HCT116 (cell line): ENCODE results near the gene ANGPT4. TPM values are rescaled to one million over a fixed set of nuclear protein-coding genes. Genes with fewer than 3 reads are reported as not detected.
"Not testable (repeated sequence)": the region's sequence is repeated elsewhere in the genome, so short reads cannot be mapped to it uniquely, and the experiment has no call there.

ENCODE experiments used
- ATAC-seq: fragments of 200-7000 bp; cut with Tn5 transposase; 2 replicates; pipeline ENCODE4 v1.9.1; 2020; ENCODE audit warnings: mild to moderate bottlenecking, moderate library complexity
- BruUV-seq: library from RNA; stranded (reverse); fragments of 400-500 nt; replicated peaks from 2 replicates; lab custom pipeline; 2021; lab: Mats Ljungman, UMichigan
- CTCF ChIA-PET: fragments of 300-600 bp; sonication (Branson Sonifier 250); formaldehyde crosslinking; loops from one replicate; lab custom pipeline; 2021; ENCODE audit warnings: antibody characterized with exemption; lab: Charles Lee
- POLR2A ChIA-PET: fragments of 300-600, 350-600 bp; sonication (Branson Sonifier 250); formaldehyde crosslinking; loops from one replicate; lab custom pipeline; 2021; ENCODE audit warnings: antibody characterized with exemption; lab: Charles Lee
- RAD21 ChIA-PET, 2 experiments: fragments of 300-600 bp; sonication (Branson Sonifier 250); formaldehyde crosslinking; loops; one replicate each; lab custom pipeline; 2023; ENCODE audit warnings: low total read pairs in 2 of 2; ENCODE audit not compliant: uncharacterized antibody in 2 of 2, unreplicated experiment in 2 of 2, low non-redundant PET in 1 of 2; lab: Charles Lee
- DNase-seq: peaks from one replicate; pipeline ENCODE4 v3.0.0-alpha.2; 2010; ENCODE audit warnings: low read depth, low spot score
- H2AFZ ChIP-seq: fragments of 200-600 bp; shearing (Covaris generic), sonication (generic); 2 replicates; pipeline ENCODE4 v1.6.1; 2017; ENCODE audit warnings: low read depth, mixed run types, mixed read lengths, antibody characterized with exemption, low read length; ENCODE audit not compliant: poor library complexity, severe bottlenecking
- H3K27ac ChIP-seq: 2 replicates; pipeline ENCODE4 v1.5.1; 2012; ENCODE audit warnings: low read depth, low read length
- H3K27me3 ChIP-seq: fragments of 200-600 bp; sonication (generic); 2 replicates; pipeline ENCODE4 v1.6.1; 2016; ENCODE audit warnings: mixed run types, low read length, mixed read lengths; ENCODE audit not compliant: insufficient read depth
- H3K36me3 ChIP-seq, 2 experiments: fragments of 200-500 bp in 1 of 2; fragments of 200-600 bp in 1 of 2; sonication (Bioruptor generic) in 1 of 2; sonication (generic) in 1 of 2; 2 replicates each; pipeline versions ENCODE4 v1.5.1 to v1.6.1; 2014 to 2016; ENCODE audit warnings: low read length in 2 of 2, inconsistent platforms in 1 of 2, mixed read lengths in 1 of 2, mixed run types in 1 of 2; ENCODE audit not compliant: insufficient read depth in 2 of 2, control insufficient read depth in 1 of 2
- H3K4me1 ChIP-seq, 2 experiments: fragments of 200-600 bp in 1 of 2; sonication (generic) in 1 of 2; 2 replicates each; pipeline versions ENCODE4 v1.5.1 to v1.6.1; 2012 to 2017; ENCODE audit warnings: low read length in 2 of 2, inconsistent platforms in 1 of 2, mild to moderate bottlenecking in 1 of 2, mixed read lengths in 1 of 2, mixed run types in 1 of 2, moderate library complexity in 1 of 2; ENCODE audit not compliant: insufficient read depth in 2 of 2, control insufficient read depth in 1 of 2
- H3K4me2 ChIP-seq: fragments of 200-600 bp; sonication (generic); 2 replicates; pipeline ENCODE4 v1.6.1; 2017; ENCODE audit warnings: mixed run types, low read length, mixed read lengths
- H3K4me3 ChIP-seq, 2 experiments: fragments of 200-600 bp in 1 of 2; sonication (generic) in 1 of 2; replicated peaks in 1 of 2; 2 replicates each; pipeline ENCODE4 v1.5.1; 2011 to 2016; ENCODE audit warnings: low read length in 2 of 2, control low read depth in 1 of 2, low read depth in 1 of 2, mild to moderate bottlenecking in 1 of 2, mixed read lengths in 1 of 2, mixed run types in 1 of 2
- H3K79me2 ChIP-seq: fragments of 200-600 bp; sonication (generic); 2 replicates; pipeline ENCODE4 v1.6.1; 2017; ENCODE audit warnings: mild to moderate bottlenecking, mixed run types, low read length, moderate library complexity, mixed read lengths; ENCODE audit not compliant: insufficient read depth
- H3K9ac ChIP-seq: fragments of 200-600 bp; sonication (generic); 2 replicates; pipeline ENCODE4 v1.6.1; 2016; ENCODE audit warnings: low read length, mixed read lengths
- H3K9me2 ChIP-seq: fragments of 200-600 bp; sonication (generic), shearing (Covaris generic); 2 replicates; pipeline ENCODE4 v1.6.1; 2017; ENCODE audit warnings: mixed run types, mild to moderate bottlenecking, moderate library complexity; ENCODE audit not compliant: insufficient read depth
- H3K9me3 ChIP-seq, 2 experiments: fragments of 200-500 bp in 1 of 2; fragments of 200-600 bp in 1 of 2; sonication (Bioruptor generic) in 1 of 2; sonication (generic) in 1 of 2; 2 replicates each; pipeline ENCODE4 v1.6.1; 2014 to 2017; ENCODE audit warnings: low read length in 2 of 2, mixed read lengths in 2 of 2, inconsistent platforms in 1 of 2, low read depth in 1 of 2, mild to moderate bottlenecking in 1 of 2, mixed run types in 1 of 2, moderate library complexity in 1 of 2; ENCODE audit not compliant: control insufficient read depth in 1 of 2, insufficient read depth in 1 of 2
- H4K20me1 ChIP-seq: fragments of 200-600 bp; sonication (generic), shearing (Covaris generic); 2 replicates; pipeline ENCODE4 v1.6.1; 2017; ENCODE audit warnings: mixed run types, mild to moderate bottlenecking, moderate library complexity; ENCODE audit not compliant: insufficient read depth
- CEBPB ChIP-seq: IDR thresholded peaks from 2 replicates; pipeline ENCODE4 v1.6.1; 2012; ENCODE audit warnings: low read depth
- ELF1 ChIP-seq: IDR thresholded peaks from 2 replicates; pipeline ENCODE4 v1.6.1; 2012; ENCODE audit warnings: low read depth, borderline replicate concordance
- JUND ChIP-seq: IDR thresholded peaks from 2 replicates; pipeline ENCODE4 v1.6.1; 2012
- POLR2A ChIP-seq: IDR thresholded peaks from 2 replicates; pipeline ENCODE4 v1.7.0; 2011; ENCODE audit warnings: borderline replicate concordance; ENCODE audit not compliant: insufficient read depth, insufficient read length; ENCODE audit errors: extremely low read depth
- POLR2AphosphoS5 ChIP-seq: IDR thresholded peaks from 2 replicates; pipeline ENCODE4 v1.6.1; 2011; ENCODE audit warnings: mild to moderate bottlenecking, low read depth, low read length, moderate library complexity
- YY1 ChIP-seq: IDR thresholded peaks from 2 replicates; pipeline ENCODE4 v1.6.1; 2011; ENCODE audit warnings: low read length, low read depth, moderate library complexity, mild to moderate bottlenecking; ENCODE audit not compliant: insufficient replicate concordance; ENCODE audit errors: extremely low read depth
- ZFX ChIP-seq: fragments of 450-650 bp; IDR thresholded peaks from 2 replicates; pipeline ENCODE4 v1.6.1; 2017
- intact Hi-C: fragments of 100-400 bp; cut with micrococcal nuclease; formaldehyde crosslinking; loops from 2 replicates; pipeline ENCODE4 v1.10.0; 2022
- total RNA-seq: library from RNA; stranded (reverse); gene quantifications from one replicate; pipeline ENCODE4 v1.2.1, GENCODE V29; 2021; ENCODE audit not compliant: unreplicated experiment
- TF ChIP-seq, protein P1 (sequence below): IDR thresholded peaks from 2 replicates; pipeline ENCODE4 v1.6.1; 2011; ENCODE audit warnings: mild to moderate bottlenecking, low read length, moderate library complexity; ENCODE audit not compliant: insufficient replicate concordance; ENCODE audit errors: extremely low read depth
- TF ChIP-seq, protein P2 (sequence below), 3 experiments: fragments of 200-600 bp in 1 of 3; sonication (generic) in 1 of 3; IDR thresholded peaks in 2 of 3; conservative IDR thresholded peaks in 1 of 3; 2 replicates each; pipeline ENCODE4 v1.5.1; 2012 to 2017; ENCODE audit warnings: low read depth in 2 of 3, low read length in 2 of 3, antibody characterized with exemption in 1 of 3, borderline replicate concordance in 1 of 3, control low read depth in 1 of 3, mild to moderate bottlenecking in 1 of 3, mixed read lengths in 1 of 3, mixed run types in 1 of 3, moderate library complexity in 1 of 3; ENCODE audit not compliant: insufficient read depth in 1 of 3

Gene ANGPT4
- total RNA-seq, 1 experiment from 2014 or later, result not detected

DNA sequence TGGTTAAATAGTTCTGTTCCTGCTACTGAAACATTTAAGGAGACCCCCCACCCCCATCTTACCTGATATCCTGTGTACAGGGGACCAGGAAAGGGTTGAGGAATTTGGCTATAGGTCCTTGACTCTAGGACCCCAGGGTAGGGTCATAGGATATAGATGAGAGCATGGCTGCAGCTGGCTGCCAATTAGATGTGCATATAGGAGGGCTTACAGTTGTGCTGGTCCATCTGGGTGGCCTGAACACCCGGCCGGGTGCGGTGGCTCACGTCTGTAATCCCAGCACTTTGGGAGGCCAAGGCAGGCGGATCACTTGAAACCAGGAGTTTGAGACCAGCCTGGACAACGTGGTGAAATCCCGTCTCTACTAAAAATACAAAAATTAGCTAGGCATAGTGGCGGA, 67.4 kb downstream of the ANGPT4 start:
- H3K4me1 ChIP-seq, result peaks cover 8 to 19% of the 10 kb centered on the region in 2 experiments
- H3K9ac ChIP-seq, intact Hi-C loops, H3K4me2 ChIP-seq, ATAC-seq, BruUV-seq, CTCF ChIA-PET, H4K20me1 ChIP-seq, POLR2A ChIA-PET, H3K9me3 ChIP-seq, H3K27ac ChIP-seq, H3K4me3 ChIP-seq, H3K9me2 ChIP-seq, DNase-seq, H3K27me3 ChIP-seq, RAD21 ChIA-PET, H2AFZ ChIP-seq: not testable (repeated sequence)
- peaks cover 19% of the 10 kb centered on the region; the same call in 1 of the 2 replicates for H3K79me2 ChIP-seq
- peaks cover 8 to 10% of the 10 kb centered on the region in 2 experiments; a peak in 3 of 4 replicates for H3K36me3 ChIP-seq

DNA sequence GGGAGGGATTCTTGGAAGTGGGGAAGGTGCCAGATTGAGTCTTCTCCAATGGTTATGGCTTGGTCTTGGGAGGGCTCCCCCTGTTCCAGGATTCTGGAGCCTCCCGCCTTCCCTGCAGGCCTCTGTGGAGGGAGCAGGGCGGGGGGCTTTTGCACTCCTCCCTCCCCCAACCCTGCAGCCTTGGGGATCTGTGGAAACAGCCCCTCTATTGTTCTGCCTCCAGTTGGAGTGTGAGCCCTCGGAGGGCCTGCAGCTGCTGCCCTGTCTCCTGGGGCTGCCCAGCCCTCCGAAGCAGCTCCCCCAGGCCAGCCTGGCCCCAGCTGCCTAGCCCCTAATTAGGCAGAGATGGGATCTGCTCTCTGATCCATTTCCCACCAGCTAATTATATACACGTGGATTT, 67.9 kb downstream of the ANGPT4 start:
- BruUV-seq, result no TSS peak
- Histone ChIP-seq H3K9ac (no peak overlapping the region), H3K27ac (no peak overlapping the region), H3K79me2 (peaks cover 23% of the 10 kb centered on the region; the same call in 1 of the 2 replicates), H3K4me2 (no peak overlapping the region), H3K9me2 (no peaks in the 10 kb centered on the region), H3K27me3 (no peaks in the 10 kb centered on the region), H3K36me3 (peaks cover 8 to 10% of the 10 kb centered on the region in 2 experiments; a peak in 3 of 4 replicates), H3K9me3 (no peaks in the 10 kb centered on the region), H3K4me1 (peaks cover 14 to 19% of the 10 kb centered on the region in 2 experiments), H3K4me3 (no peak overlapping the region), H4K20me1 (no peaks in the 10 kb centered on the region), H2AFZ (no peak overlapping the region)
- intact Hi-C loops, result no loop called here
- ATAC-seq (no peak), DNase-seq (no peak)
- ChIA-PET RAD21 (no interaction called here), POLR2A (interaction anchor here (1.3 kb wide), 1 partner anchor 10 kb away, joined by 6 read pairs; no protein-coding TSS in a partner anchor), CTCF (no interaction called here)
- TF ChIP-seq ZFX, result no peak
- no peak for TF ChIP-seq ELF1
- no peak for TF ChIP-seq POLR2AphosphoS5
- TF ChIP-seq YY1, result no peak
- TF ChIP-seq POLR2A, result no peak
- TF ChIP-seq, protein P1, sequence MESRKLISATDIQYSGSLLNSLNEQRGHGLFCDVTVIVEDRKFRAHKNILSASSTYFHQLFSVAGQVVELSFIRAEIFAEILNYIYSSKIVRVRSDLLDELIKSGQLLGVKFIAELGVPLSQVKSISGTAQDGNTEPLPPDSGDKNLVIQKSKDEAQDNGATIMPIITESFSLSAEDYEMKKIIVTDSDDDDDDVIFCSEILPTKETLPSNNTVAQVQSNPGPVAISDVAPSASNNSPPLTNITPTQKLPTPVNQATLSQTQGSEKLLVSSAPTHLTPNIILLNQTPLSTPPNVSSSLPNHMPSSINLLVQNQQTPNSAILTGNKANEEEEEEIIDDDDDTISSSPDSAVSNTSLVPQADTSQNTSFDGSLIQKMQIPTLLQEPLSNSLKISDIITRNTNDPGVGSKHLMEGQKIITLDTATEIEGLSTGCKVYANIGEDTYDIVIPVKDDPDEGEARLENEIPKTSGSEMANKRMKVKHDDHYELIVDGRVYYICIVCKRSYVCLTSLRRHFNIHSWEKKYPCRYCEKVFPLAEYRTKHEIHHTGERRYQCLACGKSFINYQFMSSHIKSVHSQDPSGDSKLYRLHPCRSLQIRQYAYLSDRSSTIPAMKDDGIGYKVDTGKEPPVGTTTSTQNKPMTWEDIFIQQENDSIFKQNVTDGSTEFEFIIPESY, result no peak
- TF ChIP-seq CEBPB, result no peak
- TF ChIP-seq JUND, result no peak
- TF ChIP-seq, protein P2, sequence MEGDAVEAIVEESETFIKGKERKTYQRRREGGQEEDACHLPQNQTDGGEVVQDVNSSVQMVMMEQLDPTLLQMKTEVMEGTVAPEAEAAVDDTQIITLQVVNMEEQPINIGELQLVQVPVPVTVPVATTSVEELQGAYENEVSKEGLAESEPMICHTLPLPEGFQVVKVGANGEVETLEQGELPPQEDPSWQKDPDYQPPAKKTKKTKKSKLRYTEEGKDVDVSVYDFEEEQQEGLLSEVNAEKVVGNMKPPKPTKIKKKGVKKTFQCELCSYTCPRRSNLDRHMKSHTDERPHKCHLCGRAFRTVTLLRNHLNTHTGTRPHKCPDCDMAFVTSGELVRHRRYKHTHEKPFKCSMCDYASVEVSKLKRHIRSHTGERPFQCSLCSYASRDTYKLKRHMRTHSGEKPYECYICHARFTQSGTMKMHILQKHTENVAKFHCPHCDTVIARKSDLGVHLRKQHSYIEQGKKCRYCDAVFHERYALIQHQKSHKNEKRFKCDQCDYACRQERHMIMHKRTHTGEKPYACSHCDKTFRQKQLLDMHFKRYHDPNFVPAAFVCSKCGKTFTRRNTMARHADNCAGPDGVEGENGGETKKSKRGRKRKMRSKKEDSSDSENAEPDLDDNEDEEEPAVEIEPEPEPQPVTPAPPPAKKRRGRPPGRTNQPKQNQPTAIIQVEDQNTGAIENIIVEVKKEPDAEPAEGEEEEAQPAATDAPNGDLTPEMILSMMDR (IDR thresholded peaks at IDR 0.05 in 2 of 3, conservative IDR thresholded peaks at IDR 0.05 in 1 of 3; ENCODE audit: borderline replicate concordance in 1 of 3, insufficient read depth in 1 of 3, low read depth in 2 of 3, low read length in 2 of 3), result no peak
